HG02642 (cell line): Measurements from ENCODE around the gene CRK.
A peak's percentile ranks its signal among the peaks of the same experiment; 100 is the strongest.
"Not testable (repeated sequence)": the region's sequence is repeated elsewhere in the genome, so short reads cannot be mapped to it uniquely, and the experiment has no call there.

Experiments used
- ATAC-seq: cut with Tn5 transposase; IDR thresholded peaks from one replicate; pipeline ENCODE4 v1.9.1; 2021; ENCODE audit warnings: mild to moderate bottlenecking; ENCODE audit not compliant: unreplicated experiment, poor library complexity

Gene CRK

GRCh38 chr17:1435326-1435725 is 20.7 kb downstream of the CRK start:
- ATAC-seq: no peak

GRCh38 chr17:1434150-1434549 is 21.9 kb downstream of the CRK start:
- no peak for ATAC-seq

- ATAC-seq: no peak
Measured at GRCh38 chr17:1431631-1432104, 24.4 kb downstream of the CRK start.

- ATAC-seq: no peak
Measured at GRCh38 chr17:1423456-1424135, 32.4 kb downstream of the CRK start.

GRCh38 chr17:1422885-1423284 is 33.1 kb downstream of the CRK start:
- no peak for ATAC-seq

- ATAC-seq: no peak
Measured at GRCh38 chr17:1421470-1421869, 34.6 kb downstream of the CRK start.

GRCh38 chr17:1420981-1421380 is 35.1 kb downstream of the CRK start:
- no peak for ATAC-seq

GRCh38 chr17:1420163-1420562 is 35.9 kb downstream of the CRK start:
- ATAC-seq: no peak

- ATAC-seq: not testable (repeated sequence)
Measured at GRCh38 chr17:1418476-1418875, 37.6 kb downstream of the CRK start.

GRCh38 chr17:1416414-1416813 is 39.6 kb downstream of the CRK start:
- no peak for ATAC-seq

- no peak for ATAC-seq
Measured at GRCh38 chr17:1414634-1415033, 41.4 kb downstream of the CRK start.

GRCh38 chr17:1414001-1414574 is 41.9 kb downstream of the CRK start:
- no peak for ATAC-seq

GRCh38 chr17:1413281-1413791 is 42.7 kb downstream of the CRK start:
- ATAC-seq: no peak

GRCh38 chr17:1412185-1413110 is 43.6 kb downstream of the CRK start:
- no peak for ATAC-seq

- ATAC-seq: no peak
Measured at GRCh38 chr17:1402262-1402586, 53.8 kb downstream of the CRK start.

- ATAC-seq: peak; percentile 88
Measured at GRCh38 chr17:1399679-1400512, 56.1 kb downstream of the CRK start, which contains the start of gene YWHAE. YWHAE (minus strand) TSS chr17:1400222; CDS start chr17:1400110, 112 bp downstream.

GRCh38 chr17:1398931-1399678 is 56.9 kb downstream of the CRK start:
- peak; percentile 12 for ATAC-seq

- ATAC-seq: no peak
Measured at GRCh38 chr17:1398028-1398427, 58.0 kb downstream of the CRK start.
